Activated naive CD8-positive, alpha-beta T cell treated with anti-CD3 and anti-CD28 coated beads, Interleukin-2, amount 50 U/mL, for 16 hours (primary cell): ENCODE measurements around the gene RAB3A.
A peak's percentile ranks its signal among the peaks of the same experiment; 100 is the strongest.
"Not testable (repeated sequence)": the region's sequence is repeated elsewhere in the genome, so short reads cannot be mapped to it uniquely, and the experiment has no call there.

Experiments
- DNase-seq: peaks from one replicate; pipeline ENCODE4 v3.0.0-alpha.2; 2020; ENCODE audit warnings: low read depth, low spot score

Gene RAB3A

GRCh38 chr19:18223860-18224524 lies 20.1 kb upstream of the RAB3A start:
- DNase-seq, result no peak

- no peak for DNase-seq
Observed at GRCh38 chr19:18221815-18222725, 18.2 kb upstream of the RAB3A start.

- DNase-seq, result no peak
Observed at GRCh38 chr19:18220632-18221275, 16.9 kb upstream of the RAB3A start.

- no peak for DNase-seq
Observed at GRCh38 chr19:18219911-18220631, 16.2 kb upstream of the RAB3A start.

GRCh38 chr19:18218600-18218999 lies 14.8 kb upstream of the RAB3A start:
- no peak for DNase-seq

- no peak for DNase-seq
Observed at GRCh38 chr19:18218159-18218558, 14.3 kb upstream of the RAB3A start.

- DNase-seq, result no peak
Observed at GRCh38 chr19:18216789-18217188, 12.9 kb upstream of the RAB3A start.

- DNase-seq, result no peak
Observed at GRCh38 chr19:18214779-18215433, 11.1 kb upstream of the RAB3A start.

- no peak for DNase-seq
Observed at GRCh38 chr19:18211683-18212082, 7.8 kb upstream of the RAB3A start.

- not testable (repeated sequence) for DNase-seq
Observed at GRCh38 chr19:18209912-18210311, 6.1 kb upstream of the RAB3A start.

GRCh38 chr19:18208098-18208951 lies 4.5 kb upstream of the RAB3A start:
- DNase-seq, result no peak

- no peak for DNase-seq
Observed at GRCh38 chr19:18206018-18206417, 2.2 kb upstream of the RAB3A start.

- peak; percentile 27 for DNase-seq
Observed at GRCh38 chr19:18205200-18205892, 1.5 kb upstream of the RAB3A start.

- DNase-seq, result no peak
Observed at GRCh38 chr19:18204394-18205199, 755 bp upstream of the RAB3A start.

- no peak for DNase-seq
Observed at GRCh38 chr19:18203408-18203862, 407 bp downstream of the RAB3A start.

- DNase-seq, result no peak
Observed at GRCh38 chr19:18202778-18203407, 949 bp downstream of the RAB3A start.

- no peak for DNase-seq
Observed at GRCh38 chr19:18202397-18202777, 1.5 kb downstream of the RAB3A start.

GRCh38 chr19:18198374-18198773 lies 5.5 kb downstream of the RAB3A start:
- no peak for DNase-seq
